ENCODE results near the gene MTO1. TPM values are rescaled to one million over a fixed set of nuclear protein-coding genes. Genes with fewer than 3 reads are reported as not detected.
"Not testable (repeated sequence)": the region's sequence is repeated elsewhere in the genome, so short reads cannot be mapped to it uniquely, and the experiment has no call there.

MTO1 gene
- total RNA-seq, 4 donors from 2014 or later = 19.5 to 27.8 (median 24.3) TPM

DNA sequence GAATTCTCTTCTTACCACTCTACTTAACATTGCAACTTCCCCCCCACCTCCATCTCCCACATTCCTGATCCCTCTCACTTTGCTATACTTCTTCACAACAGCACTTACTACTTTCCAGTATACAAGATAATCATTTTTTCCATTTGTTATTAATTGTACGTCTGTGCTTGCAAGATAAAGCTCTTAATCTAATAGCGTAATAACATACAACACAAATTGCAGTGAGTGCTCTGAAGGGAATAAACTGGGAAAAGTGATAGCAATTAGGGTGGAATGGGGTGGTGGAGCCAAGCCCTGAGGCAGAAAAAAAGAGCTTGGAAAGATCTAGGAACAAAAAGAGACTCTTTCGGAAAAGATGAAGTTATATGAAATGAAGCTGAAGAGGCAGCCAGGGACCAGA lies 18.0 kb upstream of the MTO1 start:
- intact Hi-C loops (cut with DNase I) = no loop called here
- peaks cover 0 to 58% (median 19%) of the 10 kb centered on the region in 3 donors for H3K36me3 ChIP-seq
- no peaks in the 10 kb centered on the region for H3K27me3 ChIP-seq
- H3K4me3 ChIP-seq = no peak overlapping the region
- no peaks in the 10 kb centered on the region for H3K4me1 ChIP-seq
- DNase-seq = no peak
- WGBS, 2 donors = 94% methylated on average over 3 of the region's 3 CpGs
- no peak for TF ChIP-seq POLR2A (IDR thresholded peaks at IDR 0.05)
- TF ChIP-seq, protein P1, sequence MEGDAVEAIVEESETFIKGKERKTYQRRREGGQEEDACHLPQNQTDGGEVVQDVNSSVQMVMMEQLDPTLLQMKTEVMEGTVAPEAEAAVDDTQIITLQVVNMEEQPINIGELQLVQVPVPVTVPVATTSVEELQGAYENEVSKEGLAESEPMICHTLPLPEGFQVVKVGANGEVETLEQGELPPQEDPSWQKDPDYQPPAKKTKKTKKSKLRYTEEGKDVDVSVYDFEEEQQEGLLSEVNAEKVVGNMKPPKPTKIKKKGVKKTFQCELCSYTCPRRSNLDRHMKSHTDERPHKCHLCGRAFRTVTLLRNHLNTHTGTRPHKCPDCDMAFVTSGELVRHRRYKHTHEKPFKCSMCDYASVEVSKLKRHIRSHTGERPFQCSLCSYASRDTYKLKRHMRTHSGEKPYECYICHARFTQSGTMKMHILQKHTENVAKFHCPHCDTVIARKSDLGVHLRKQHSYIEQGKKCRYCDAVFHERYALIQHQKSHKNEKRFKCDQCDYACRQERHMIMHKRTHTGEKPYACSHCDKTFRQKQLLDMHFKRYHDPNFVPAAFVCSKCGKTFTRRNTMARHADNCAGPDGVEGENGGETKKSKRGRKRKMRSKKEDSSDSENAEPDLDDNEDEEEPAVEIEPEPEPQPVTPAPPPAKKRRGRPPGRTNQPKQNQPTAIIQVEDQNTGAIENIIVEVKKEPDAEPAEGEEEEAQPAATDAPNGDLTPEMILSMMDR (IDR thresholded peaks at IDR 0.05) = no peak
- H3K27ac ChIP-seq = no peak overlapping the region
- no peaks in the 10 kb centered on the region for H3K9me3 ChIP-seq

DNA sequence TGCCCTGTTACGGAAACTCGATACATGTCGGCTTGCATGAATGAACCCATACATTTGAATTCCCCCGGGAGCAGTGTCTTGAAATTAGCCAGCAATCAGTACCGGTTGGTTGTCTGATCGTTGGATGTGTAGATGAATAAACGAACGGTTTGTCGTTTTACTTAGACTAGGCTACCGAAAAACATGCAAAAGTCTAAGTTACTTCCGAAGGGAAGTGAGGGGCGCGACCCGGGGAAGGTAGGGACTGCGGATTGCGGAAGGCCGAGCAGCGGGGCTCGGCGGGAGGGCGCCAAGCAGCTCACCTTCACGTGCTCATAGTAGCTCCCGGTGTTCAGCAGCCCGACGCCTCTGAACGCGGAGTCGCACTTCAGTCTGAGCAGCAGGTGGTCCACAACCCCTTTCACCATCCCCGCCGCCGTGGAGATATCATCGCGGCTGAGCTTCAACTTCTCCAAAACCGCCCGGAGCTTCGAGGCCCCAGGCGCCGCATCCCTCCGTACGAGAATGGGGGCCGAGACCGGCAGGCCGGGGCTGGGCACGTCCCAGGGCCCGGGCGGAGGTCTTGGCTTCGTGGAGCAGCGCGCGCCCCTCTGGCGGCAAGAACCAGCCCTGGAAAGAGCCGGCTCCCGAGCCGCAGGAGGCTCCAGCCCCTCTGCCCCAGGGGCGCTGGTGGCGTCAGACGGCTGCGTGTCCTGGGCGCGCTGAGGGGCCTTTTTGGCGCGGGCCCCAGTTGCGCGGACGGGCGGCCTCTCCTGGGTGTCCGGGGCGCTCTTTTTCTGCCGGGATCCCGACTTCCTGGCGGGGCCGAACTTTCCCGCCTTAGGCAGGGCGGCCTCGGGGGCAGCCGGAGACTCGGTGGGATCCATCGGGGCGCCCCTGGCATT lies 10.1 kb upstream of the MTO1 start:
- no peaks in the 10 kb centered on the region for H3K9me3 ChIP-seq
- WGBS, 2 donors = 0 to 1% methylated on average over 6 to 13 of the region's 79 CpGs
- peak overlapping the region; percentile 88 to 91 (median 88) for H3K27ac ChIP-seq
- no peak for DNase-seq
- intact Hi-C loops (cut with DNase I) = no loop called here
- no peaks in the 10 kb centered on the region for H3K27me3 ChIP-seq
- TF ChIP-seq, protein P1 (IDR thresholded peaks at IDR 0.05) = no peak
- no peak for TF ChIP-seq POLR2A (IDR thresholded peaks at IDR 0.05)
- H3K4me1 ChIP-seq = peaks cover 5 to 45% (median 11%) of the 10 kb centered on the region in 3 donors
- H3K4me3 ChIP-seq = peak overlapping the region; percentile 75 to 84 (median 77)
- H3K36me3 ChIP-seq = no peaks in the 10 kb centered on the region

DNA sequence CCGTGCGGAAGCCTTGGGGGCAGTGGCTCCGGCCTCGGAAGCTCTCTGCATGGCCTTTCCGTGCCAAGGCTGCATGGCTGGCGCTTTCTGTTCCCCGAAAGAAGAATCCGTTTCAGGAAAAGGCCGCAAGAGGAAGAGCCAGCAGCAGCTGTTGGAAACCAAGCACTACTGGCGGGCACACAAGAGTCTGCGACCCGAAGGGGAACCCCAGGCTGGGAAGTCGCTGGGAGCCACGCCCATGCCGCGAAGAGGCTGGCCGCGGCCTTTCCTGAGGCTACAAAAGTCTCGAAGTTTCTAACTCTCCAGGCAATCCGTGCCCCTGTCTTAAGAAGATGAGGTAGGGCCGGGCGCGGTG lies 9.5 kb upstream of the MTO1 start, which contains the start of gene CGAS:
Gene CGAS (minus strand): TSS at position 191 of the 355 bp plus-strand sequence. CDS start 116 bp downstream, at position 75.
- H3K4me3 ChIP-seq = peak within 1 kb of the TSS; percentile 75 to 84 (median 77)
- DNase-seq = peak; percentile 46
- peaks cover 5 to 45% (median 11%) of the 10 kb centered on the region in 3 donors for H3K4me1 ChIP-seq
- H3K27ac ChIP-seq = peak within 1 kb of the TSS; percentile 88 to 91 (median 88)
- WGBS, 2 donors = 0 to 2% methylated on average over 7 to 12 of the region's 23 CpGs
- H3K9me3 ChIP-seq = no peaks in the 10 kb centered on the region
- TF ChIP-seq POLR2A (IDR thresholded peaks at IDR 0.05) = peak in 2 of 4 donors; percentile 13 to 75
- TF ChIP-seq, protein P1 (IDR thresholded peaks at IDR 0.05) = no peak
- no peaks in the 10 kb centered on the region for H3K27me3 ChIP-seq
- H3K36me3 ChIP-seq = no peaks in the 10 kb centered on the region
- intact Hi-C loops (cut with DNase I) = no loop called here

DNA sequence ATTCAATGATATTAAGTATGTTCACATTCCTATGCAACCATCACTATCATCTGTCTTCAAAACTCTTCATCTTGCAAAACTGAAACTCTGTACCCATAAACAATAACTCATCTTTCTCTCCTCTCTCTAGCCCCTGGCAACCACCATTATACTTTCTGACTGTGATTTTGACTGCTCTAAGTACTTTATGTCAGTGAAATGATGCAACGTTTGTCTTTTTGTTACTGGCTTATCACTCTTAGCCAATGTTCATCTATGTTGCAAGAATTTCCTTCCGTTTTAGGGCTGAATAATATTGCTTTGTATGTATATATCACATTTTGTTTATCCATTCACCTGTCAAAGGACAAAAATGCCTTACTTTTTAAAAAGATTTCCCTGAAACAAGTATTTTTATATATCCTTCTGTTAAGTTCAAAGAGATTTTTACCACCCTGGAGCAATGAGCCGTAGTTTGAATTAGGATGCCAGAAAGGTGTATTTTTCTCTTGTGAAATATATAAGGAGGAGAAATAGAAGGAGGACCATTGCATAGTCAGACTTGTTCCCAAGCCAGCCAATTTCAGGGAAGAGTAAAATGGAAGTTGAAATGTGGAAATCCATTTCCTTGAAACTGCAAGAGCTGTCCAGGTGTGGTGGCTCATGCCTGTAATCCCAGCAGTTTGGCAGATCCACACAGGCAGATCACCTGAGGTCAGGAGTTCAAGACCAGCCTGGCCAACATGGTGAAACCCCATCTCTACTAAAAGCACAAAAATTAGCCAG lies 5.5 kb upstream of the MTO1 start:
- TF ChIP-seq, protein P1 (IDR thresholded peaks at IDR 0.05) = no peak
- no peak for TF ChIP-seq POLR2A (IDR thresholded peaks at IDR 0.05)
- H3K4me3 ChIP-seq = no peak overlapping the region
- H3K27me3 ChIP-seq = no peaks in the 10 kb centered on the region
- peak overlapping the region in 2 of 4 donors; percentile 0 to 51 for H3K27ac ChIP-seq
- H3K9me3 ChIP-seq = no peaks in the 10 kb centered on the region
- H3K36me3 ChIP-seq = no peaks in the 10 kb centered on the region
- no peak for DNase-seq
- peaks cover 7 to 42% (median 15%) of the 10 kb centered on the region in 3 donors for H3K4me1 ChIP-seq
- intact Hi-C loops (cut with DNase I) = no loop called here
- 20 to 27% methylated on average over 3 of the region's 3 CpGs for WGBS, 2 donors

DNA sequence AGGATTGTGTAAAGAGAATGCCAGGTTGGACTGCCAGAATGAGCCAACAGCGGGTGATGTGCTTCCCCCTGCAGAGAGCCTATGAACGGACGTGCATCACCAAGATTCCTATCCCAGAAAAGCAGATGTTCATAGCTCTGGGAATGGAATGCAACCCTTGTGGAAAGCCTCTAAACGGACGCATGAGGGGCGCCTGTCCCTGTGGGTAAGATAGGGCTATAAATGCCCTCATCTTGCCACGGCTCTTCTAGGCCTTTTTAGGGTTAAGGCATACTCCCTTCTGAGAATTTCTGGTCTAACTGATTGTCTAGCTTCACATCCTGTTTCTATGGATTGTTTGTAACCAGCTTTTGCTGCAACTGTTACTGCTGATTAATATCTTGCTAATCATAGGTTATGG lies 2.1 kb upstream of the MTO1 start:
- intact Hi-C loops (cut with DNase I); H3K4me3 ChIP-seq; H3K27ac ChIP-seq; H3K27me3 ChIP-seq; DNase-seq; H3K9me3 ChIP-seq: not testable (repeated sequence)
- Histone ChIP-seq H3K4me1 (peaks cover 3 to 47% (median 27%) of the 10 kb centered on the region in 3 donors), H3K36me3 (peaks cover 0 to 11% (median 0%) of the 10 kb centered on the region in 3 donors)
- 69 to 90% methylated on average over 6 to 7 of the region's 7 CpGs for WGBS, 2 donors

All from esophagus squamous epithelium (tissue), 5 donors.